ENCODE measurements around the gene ADAMTS16. TPM values are rescaled to one million over a fixed set of nuclear protein-coding genes. Genes with fewer than 3 reads are reported as not detected.

The ADAMTS16 gene
- total RNA-seq, 1 experiment from 2014 or later: 0.28 TPM

GRCh38 chr5:5363045-5363444 lies 222.9 kb downstream of the ADAMTS16 start:
- Histone ChIP-seq H3K4me1 (ENCODE audit: insufficient read depth, low read length, poor library complexity, severe bottlenecking) (no peaks in the 10 kb centered on the region), H3K27me3 (replicated peaks; ENCODE audit: insufficient read depth, low read depth, low read length, poor library complexity) (no peaks in the 10 kb centered on the region), H3K36me3 (ENCODE audit: insufficient read depth, low read length, poor library complexity, severe bottlenecking) (no peaks in the 10 kb centered on the region), H3K27ac (ENCODE audit: low read depth, low read length, poor library complexity, severe bottlenecking) (no peak overlapping the region), H3K9me3 (ENCODE audit: low read depth, low read length, poor library complexity, severe bottlenecking) (no peaks in the 10 kb centered on the region), H3K4me3 (ENCODE audit: low read depth, low read length, poor library complexity, severe bottlenecking) (no peak overlapping the region)
- ChIA-PET POLR2A (ENCODE audit: low non-redundant PET) (no interaction called here), CTCF (no interaction called here)
- DNase-seq (ENCODE audit: low spot score): no peak
- TF ChIP-seq EZH2 (IDR thresholded peaks at IDR 0.05; ENCODE audit: borderline replicate concordance, low read depth, low read length, poor library complexity, severe bottlenecking) (no peak), CTCF (conservative IDR thresholded peaks at IDR 0.05; ENCODE audit: low read depth, low read length) (no peak)
- no TSS peak for BruUV-seq (replicated peaks)
- intact Hi-C loops (cut with micrococcal nuclease; ENCODE audit: unreplicated experiment): no loop called here

GRCh38 chr5:5364932-5365331 lies 224.8 kb downstream of the ADAMTS16 start:
- DNase-seq (ENCODE audit: low spot score): no peak
- Histone ChIP-seq H3K9me3 (ENCODE audit: low read depth, low read length, poor library complexity, severe bottlenecking) (no peaks in the 10 kb centered on the region), H3K4me3 (ENCODE audit: low read depth, low read length, poor library complexity, severe bottlenecking) (no peak overlapping the region), H3K4me1 (ENCODE audit: insufficient read depth, low read length, poor library complexity, severe bottlenecking) (no peaks in the 10 kb centered on the region), H3K27ac (ENCODE audit: low read depth, low read length, poor library complexity, severe bottlenecking) (no peak overlapping the region), H3K27me3 (replicated peaks; ENCODE audit: insufficient read depth, low read depth, low read length, poor library complexity) (no peaks in the 10 kb centered on the region), H3K36me3 (ENCODE audit: insufficient read depth, low read length, poor library complexity, severe bottlenecking) (no peaks in the 10 kb centered on the region)
- CTCF ChIA-PET: no interaction called here
- POLR2A ChIA-PET (ENCODE audit: low non-redundant PET): no interaction called here
- BruUV-seq (replicated peaks): no TSS peak
- intact Hi-C loops (cut with micrococcal nuclease; ENCODE audit: unreplicated experiment): no loop called here
- TF ChIP-seq EZH2 (IDR thresholded peaks at IDR 0.05; ENCODE audit: borderline replicate concordance, low read depth, low read length, poor library complexity, severe bottlenecking) (no peak), CTCF (conservative IDR thresholded peaks at IDR 0.05; ENCODE audit: low read depth, low read length) (no peak)

GRCh38 chr5:5367739-5368138 lies 227.6 kb downstream of the ADAMTS16 start:
- Histone ChIP-seq H3K27ac (ENCODE audit: low read depth, low read length, poor library complexity, severe bottlenecking) (no peak overlapping the region), H3K4me3 (ENCODE audit: low read depth, low read length, poor library complexity, severe bottlenecking) (no peak overlapping the region), H3K9me3 (ENCODE audit: low read depth, low read length, poor library complexity, severe bottlenecking) (no peaks in the 10 kb centered on the region), H3K4me1 (ENCODE audit: insufficient read depth, low read length, poor library complexity, severe bottlenecking) (no peaks in the 10 kb centered on the region), H3K36me3 (ENCODE audit: insufficient read depth, low read length, poor library complexity, severe bottlenecking) (no peaks in the 10 kb centered on the region), H3K27me3 (replicated peaks; ENCODE audit: insufficient read depth, low read depth, low read length, poor library complexity) (no peaks in the 10 kb centered on the region)
- no peak for DNase-seq (ENCODE audit: low spot score)
- ChIA-PET CTCF (no interaction called here), POLR2A (ENCODE audit: low non-redundant PET) (no interaction called here)
- TF ChIP-seq EZH2 (IDR thresholded peaks at IDR 0.05; ENCODE audit: borderline replicate concordance, low read depth, low read length, poor library complexity, severe bottlenecking) (no peak), CTCF (conservative IDR thresholded peaks at IDR 0.05; ENCODE audit: low read depth, low read length) (no peak)
- intact Hi-C loops (cut with micrococcal nuclease; ENCODE audit: unreplicated experiment): no loop called here
- no TSS peak for BruUV-seq (replicated peaks)
